ENCODE results near the gene PRSS57.

The PRSS57 gene

GRCh38 chr19:638906-639252 lies 56.4 kb downstream of the PRSS57 start:
- Histone ChIP-seq H3K9me3 (ENCODE audit: control insufficient read depth, insufficient read depth, low read depth, low read length) (no peaks in the 10 kb centered on the region), H3K4me1 (ENCODE audit: control insufficient read depth, insufficient read depth, low read length) (peaks cover 3% of the 10 kb centered on the region; the same call in 1 of the 2 replicates), H3K4me3 (ENCODE audit: low read depth, low read length) (no peak overlapping the region; the same call in 1 of the 2 replicates), H3K27ac (ENCODE audit: extremely low read depth, low read depth, low read length) (no peak overlapping the region), H3K36me3 (ENCODE audit: control insufficient read depth in 2 of 2, insufficient read depth in 1 of 2, low read length in 2 of 2) (no peaks in the 10 kb centered on the region)
- CTCF ChIA-PET = no interaction called here
- no peak for TF ChIP-seq ZNF596 (tag by site-specific recombination; IDR thresholded peaks at IDR 0.05)
- TF ChIP-seq ZNF157 (tag by site-specific recombination; IDR thresholded peaks at IDR 0.05) = no peak
- TF ChIP-seq KLF1 (tag by site-specific recombination; IDR thresholded peaks at IDR 0.05) = no peak
- no peak for TF ChIP-seq EGR2 (tag by site-specific recombination; IDR thresholded peaks at IDR 0.05; ENCODE audit: low read depth)
- TF ChIP-seq ZNF558 (tag by site-specific recombination; IDR thresholded peaks at IDR 0.05) = no peak
- no peak for TF ChIP-seq ZNF600 (tag by site-specific recombination; IDR thresholded peaks at IDR 0.05)
- no peak for TF ChIP-seq TSHZ1 (tag by site-specific recombination; IDR thresholded peaks at IDR 0.05; ENCODE audit: borderline replicate concordance)
- TF ChIP-seq ZNF19 (tag by site-specific recombination; IDR thresholded peaks at IDR 0.05; ENCODE audit: low read depth) = no peak
- TF ChIP-seq ZNF645 (tag by site-specific recombination; IDR thresholded peaks at IDR 0.05) = no peak
- TF ChIP-seq ZNF138 (tag by site-specific recombination; IDR thresholded peaks at IDR 0.05; ENCODE audit: borderline replicate concordance) = no peak
- no peak for TF ChIP-seq TRIM28 (IDR thresholded peaks at IDR 0.05; ENCODE audit: borderline replicate concordance, low read length)
- no peak for TF ChIP-seq ZNF174 (tag by site-specific recombination; IDR thresholded peaks at IDR 0.05)
- no peak for TF ChIP-seq REPIN1 (tag by site-specific recombination; IDR thresholded peaks at IDR 0.05; ENCODE audit: low read depth)
- TF ChIP-seq GFI1B (tag by site-specific recombination; IDR thresholded peaks at IDR 0.05) = no peak
- no peak for TF ChIP-seq ZNF658 (tag by site-specific recombination; IDR thresholded peaks at IDR 0.05)
- TF ChIP-seq REST (tag by site-specific recombination; IDR thresholded peaks at IDR 0.05) = no peak
- no peak for TF ChIP-seq SALL2 (tag by site-specific recombination; IDR thresholded peaks at IDR 0.05; ENCODE audit: borderline replicate concordance)
- TF ChIP-seq ZBTB26 (tag by site-specific recombination; optimal IDR thresholded peaks at IDR 0.05) = no peak
- POLR2A ChIA-PET = no interaction called here
